ENCODE results near the gene SAV1.

DNA sequence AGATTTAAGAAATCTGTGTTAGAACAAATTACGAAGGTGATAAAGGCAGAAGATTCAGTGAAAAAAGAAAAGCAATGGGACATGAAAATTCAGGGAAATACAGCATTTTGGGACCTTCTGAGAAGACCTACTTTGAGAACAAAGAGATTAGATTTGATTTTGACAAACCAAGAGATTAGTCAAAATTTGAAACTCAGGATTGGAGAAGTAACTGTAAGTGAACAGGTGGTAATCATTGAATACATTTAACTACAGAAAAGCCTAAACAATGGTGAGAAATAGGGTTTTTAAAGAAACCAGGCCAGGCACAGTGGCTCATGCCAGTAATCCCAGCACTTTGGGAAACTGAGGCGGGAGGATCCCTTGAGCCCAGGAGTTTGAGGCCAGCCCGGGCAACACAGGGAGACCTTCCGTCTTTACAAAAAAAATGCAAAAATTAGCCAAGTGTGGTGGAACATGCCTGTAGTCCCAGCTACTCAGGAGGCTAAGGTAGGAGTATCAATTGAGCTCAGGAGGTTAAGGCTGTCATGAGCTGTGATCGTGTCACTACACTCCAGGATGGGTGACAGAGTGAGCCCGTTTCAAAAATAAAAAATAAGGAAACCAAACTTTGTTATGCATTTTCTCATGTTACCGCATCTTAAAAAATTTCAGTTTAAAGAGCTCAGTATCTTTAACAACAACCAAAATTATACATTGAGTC, 8.9 kb upstream of the SAV1 start:
- TF ChIP-seq, protein P1, sequence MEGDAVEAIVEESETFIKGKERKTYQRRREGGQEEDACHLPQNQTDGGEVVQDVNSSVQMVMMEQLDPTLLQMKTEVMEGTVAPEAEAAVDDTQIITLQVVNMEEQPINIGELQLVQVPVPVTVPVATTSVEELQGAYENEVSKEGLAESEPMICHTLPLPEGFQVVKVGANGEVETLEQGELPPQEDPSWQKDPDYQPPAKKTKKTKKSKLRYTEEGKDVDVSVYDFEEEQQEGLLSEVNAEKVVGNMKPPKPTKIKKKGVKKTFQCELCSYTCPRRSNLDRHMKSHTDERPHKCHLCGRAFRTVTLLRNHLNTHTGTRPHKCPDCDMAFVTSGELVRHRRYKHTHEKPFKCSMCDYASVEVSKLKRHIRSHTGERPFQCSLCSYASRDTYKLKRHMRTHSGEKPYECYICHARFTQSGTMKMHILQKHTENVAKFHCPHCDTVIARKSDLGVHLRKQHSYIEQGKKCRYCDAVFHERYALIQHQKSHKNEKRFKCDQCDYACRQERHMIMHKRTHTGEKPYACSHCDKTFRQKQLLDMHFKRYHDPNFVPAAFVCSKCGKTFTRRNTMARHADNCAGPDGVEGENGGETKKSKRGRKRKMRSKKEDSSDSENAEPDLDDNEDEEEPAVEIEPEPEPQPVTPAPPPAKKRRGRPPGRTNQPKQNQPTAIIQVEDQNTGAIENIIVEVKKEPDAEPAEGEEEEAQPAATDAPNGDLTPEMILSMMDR (conservative IDR thresholded peaks at IDR 0.05; ENCODE audit: low read depth, low read length) = no peak
- TF ChIP-seq EZH2 (IDR thresholded peaks at IDR 0.05; ENCODE audit: borderline replicate concordance, low read depth, low read length, poor library complexity, severe bottlenecking) = no peak
